IMR-90 (cell line): Measurements from ENCODE around the gene SKAP1.

ENCODE experiments used
- BHLHE40 ChIP-seq: fragments of 150-350 bp; IDR thresholded peaks from 2 replicates; pipeline ENCODE4 v1.6.1; 2016; ENCODE audit warnings: mild to moderate bottlenecking, low read depth, low read length
- CEBPB ChIP-seq: IDR thresholded peaks from 2 replicates; pipeline ENCODE4 v1.6.1; 2012; ENCODE audit warnings: low read depth, low read length, improper control_type of control experiment
- CTCF ChIP-seq: conservative IDR thresholded peaks from 2 replicates; pipeline ENCODE4 v1.5.1; 2012; ENCODE audit warnings: mild to moderate bottlenecking, low read depth, low read length, improper control_type of control experiment
- ELK1 ChIP-seq: fragments of 150-350 bp; IDR thresholded peaks from 2 replicates; pipeline ENCODE4 v1.6.1; 2016; ENCODE audit warnings: low read depth, mild to moderate bottlenecking, low read length, moderate library complexity, borderline replicate concordance
- FOS ChIP-seq: fragments of 150-350 bp; IDR thresholded peaks from 2 replicates; pipeline ENCODE4 v1.6.1; 2016; ENCODE audit warnings: low read depth, low read length
- MAFK ChIP-seq: IDR thresholded peaks from 2 replicates; pipeline ENCODE4 v1.6.1; 2012; ENCODE audit warnings: low read depth, low read length, improper control_type of control experiment
- NFE2L2 ChIP-seq: fragments of 150-350 bp; IDR thresholded peaks from 2 replicates; pipeline ENCODE4 v1.6.1; 2016; ENCODE audit warnings: low read depth, mild to moderate bottlenecking, low read length
- POLR2A ChIP-seq: IDR thresholded peaks from 2 replicates; pipeline ENCODE4 v1.6.1; 2012; ENCODE audit warnings: mild to moderate bottlenecking, low read depth, low read length
- RAD21 ChIP-seq: IDR thresholded peaks from 2 replicates; pipeline ENCODE4 v1.6.1; 2012; ENCODE audit warnings: low read length, improper control_type of control experiment
- RCOR1 ChIP-seq: IDR thresholded peaks from 2 replicates; pipeline ENCODE4 v1.6.1; 2012; ENCODE audit warnings: mild to moderate bottlenecking, low read length, improper control_type of control experiment; ENCODE audit not compliant: insufficient replicate concordance
- RFX5 ChIP-seq: IDR thresholded peaks from 2 replicates; pipeline ENCODE4 v1.8.0; 2012; ENCODE audit warnings: low read depth, mild to moderate bottlenecking, low read length, moderate library complexity
- SMC3 ChIP-seq: fragments of 150-350 bp; IDR thresholded peaks from 2 replicates; pipeline ENCODE4 v1.6.1; 2016; ENCODE audit warnings: low read depth, mild to moderate bottlenecking, antibody characterized with exemption, low read length, moderate library complexity
- USF2 ChIP-seq: fragments of 150-350 bp; IDR thresholded peaks from 2 replicates; pipeline ENCODE4 v1.6.1; 2017; ENCODE audit warnings: mild to moderate bottlenecking, antibody characterized with exemption, low read length, low read depth

DNA sequence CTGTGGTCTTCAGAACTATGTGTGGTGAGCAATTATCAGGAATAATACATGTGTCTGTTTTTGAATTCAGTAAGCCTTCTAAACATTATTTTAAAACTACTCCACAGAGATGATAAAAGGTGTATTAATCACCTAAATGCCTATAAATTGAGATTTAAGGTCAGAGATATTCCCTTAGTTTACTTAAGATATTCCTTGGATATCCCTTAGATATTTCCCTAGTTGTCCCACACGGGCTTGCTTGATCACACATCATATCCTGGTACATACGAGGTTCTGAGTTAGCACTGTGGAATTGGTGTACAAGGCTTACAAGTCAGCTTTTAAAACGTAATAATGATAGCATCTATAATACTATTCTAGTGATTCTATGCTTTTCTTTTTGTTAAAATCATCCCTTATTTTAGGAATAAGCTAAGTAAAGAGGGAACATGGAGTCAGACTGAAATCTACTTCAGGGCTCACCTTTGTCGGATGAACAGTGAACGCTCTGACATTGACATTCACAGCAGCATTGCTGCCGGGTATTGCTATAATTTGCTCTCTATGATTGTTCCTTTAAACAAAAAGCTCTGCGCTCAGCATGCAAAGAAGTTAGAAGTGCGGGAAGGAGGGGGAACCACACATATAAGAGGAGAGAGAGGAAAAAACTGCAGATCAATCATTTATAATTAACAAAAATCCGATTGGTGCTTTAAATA lies 136.5 kb downstream of the SKAP1 start:
- TF ChIP-seq CTCF (no peak), MAFK (no peak), RFX5 (no peak), POLR2A (no peak), BHLHE40 (no peak), CEBPB (no peak), ELK1 (no peak), RAD21 (no peak), SMC3 (no peak), NFE2L2 (no peak), USF2 (no peak), FOS (no peak), RCOR1 (no peak)
